Stimulated activated CD4-positive, alpha-beta T cell treated with anti-CD3 and anti-CD28 coated beads, Interleukin-12 subunit alpha, Interleukin-12 subunit beta, amount 100 ng/mL, for 24 hours (primary cell): Measurements from ENCODE around the gene GRIFIN.
A peak's percentile ranks its signal among the peaks of the same experiment; 100 is the strongest.

ENCODE experiments used
- DNase-seq, 2 experiments: peaks; one replicate each; pipeline ENCODE4 v3.0.0-alpha.2; 2020; ENCODE audit warnings: low read depth in 2 of 2

GRIFIN gene, protein sequence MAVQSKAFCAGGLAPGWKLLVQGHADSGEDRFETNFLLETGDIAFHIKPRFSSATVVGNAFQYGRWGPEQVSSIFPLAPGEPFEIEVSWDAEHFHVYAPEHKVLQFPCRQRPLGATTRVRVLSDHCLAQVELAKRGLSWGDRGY

DNA sequence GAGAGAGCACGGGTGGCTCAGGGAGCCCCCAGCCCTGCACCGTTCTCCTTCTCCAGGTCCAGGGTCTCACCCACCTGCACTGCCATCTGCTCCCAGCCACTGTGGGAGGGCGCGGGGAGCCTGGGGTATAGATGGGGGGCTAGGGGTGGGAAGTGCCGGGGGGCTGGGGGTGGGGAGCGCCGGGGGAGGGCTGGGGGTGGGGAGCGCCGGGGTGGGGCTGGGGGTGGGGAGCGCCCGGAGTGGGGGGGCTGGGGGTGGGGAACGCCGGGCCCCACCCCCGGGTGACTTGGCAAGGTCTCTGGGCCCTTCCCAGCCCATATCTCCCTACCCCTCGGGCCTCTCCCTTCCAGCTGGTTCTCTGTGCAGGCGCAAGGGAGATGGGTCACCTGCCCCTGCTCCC, at the start of gene GRIFIN:
Gene GRIFIN, minus strand, starts transcription at position 101 of the 400 bp plus-strand sequence. Its CDS starts 15 bp downstream, at position 86.
- no peak for DNase-seq

DNA sequence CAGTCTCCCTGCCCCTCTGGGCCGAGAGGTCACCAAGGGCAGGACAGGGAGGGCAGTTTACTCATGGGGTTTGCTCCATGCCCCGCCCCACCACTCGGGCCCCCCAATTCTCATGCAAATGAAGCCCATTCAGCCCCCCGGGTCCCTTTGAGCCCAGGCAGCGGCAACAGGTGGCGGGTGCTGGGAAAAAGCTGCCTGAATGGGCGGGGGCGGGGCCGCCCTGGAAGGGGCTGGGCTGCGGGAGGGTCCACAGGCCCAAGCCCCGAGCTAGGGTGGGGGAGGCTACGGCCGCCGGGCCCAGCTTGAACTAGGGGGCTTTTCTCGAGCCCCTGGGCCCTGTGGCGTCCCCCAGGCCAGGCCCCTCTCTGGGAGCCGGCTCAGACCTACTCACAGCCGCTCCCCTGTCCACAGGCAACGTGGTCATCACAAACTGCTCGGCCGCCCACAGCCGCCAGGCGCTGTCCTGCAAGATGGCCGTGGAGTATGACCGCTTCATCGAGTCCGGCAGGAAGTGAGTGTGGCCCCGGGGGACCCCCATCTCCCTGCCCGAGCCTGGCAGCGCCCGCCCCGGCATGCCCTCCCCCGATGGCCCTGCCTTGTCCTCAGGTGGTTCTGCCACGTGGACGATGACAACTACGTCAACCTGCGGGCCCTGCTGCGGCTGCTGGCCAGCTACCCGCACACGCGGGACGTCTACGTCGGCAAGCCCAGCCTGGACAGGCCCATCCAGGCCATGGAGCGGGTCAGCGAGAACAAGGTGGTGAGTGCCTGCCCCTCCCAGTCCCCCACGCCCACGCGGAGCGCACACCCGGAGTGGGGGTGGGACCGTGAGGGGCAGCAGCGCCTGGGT, 48.8 kb upstream of the GRIFIN start:
- DNase-seq, result no peak

DNA sequence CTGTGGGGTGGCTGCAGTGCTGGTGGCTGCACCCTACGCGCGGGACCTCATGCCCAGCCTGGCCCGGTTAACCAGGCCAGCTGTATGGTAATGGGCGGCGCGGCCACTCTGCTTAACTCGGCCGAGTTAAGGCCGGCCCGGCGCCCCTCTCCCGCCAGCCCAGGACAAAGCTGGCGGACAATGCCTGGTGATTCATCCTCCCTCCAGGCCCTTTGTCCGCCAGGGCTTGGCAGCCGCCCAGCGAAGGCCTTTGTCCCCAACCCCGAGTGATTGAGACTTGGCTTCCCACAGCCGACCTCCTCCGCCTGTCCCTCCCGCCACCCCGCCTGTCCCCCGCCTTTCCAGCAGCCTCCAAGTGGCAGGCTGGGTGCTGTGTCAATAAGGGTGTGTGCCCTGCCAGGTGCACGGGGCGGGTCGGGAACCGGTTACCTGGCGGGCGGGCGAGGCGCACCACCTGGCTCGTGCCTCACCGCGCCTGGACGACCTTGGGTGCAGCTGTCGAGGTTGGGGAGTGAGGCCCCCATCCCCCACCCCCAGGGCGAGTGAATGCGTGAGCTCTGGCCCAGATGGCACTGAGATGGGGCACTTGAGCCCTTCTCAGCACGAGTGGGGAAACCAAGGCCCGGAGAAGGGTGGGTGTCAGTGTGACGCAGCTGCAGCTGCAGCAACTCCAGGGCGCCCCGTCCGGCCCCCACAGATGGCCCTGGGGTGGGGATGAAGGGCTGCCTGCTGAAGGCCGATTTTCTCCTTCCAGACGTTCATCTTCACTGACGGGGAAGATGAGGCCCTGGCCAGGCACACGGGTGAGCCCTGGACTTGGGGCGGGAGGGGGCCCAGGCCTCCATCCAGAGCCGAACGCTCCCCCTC, 48.0 kb upstream of the GRIFIN start:
- no peak for DNase-seq

DNA sequence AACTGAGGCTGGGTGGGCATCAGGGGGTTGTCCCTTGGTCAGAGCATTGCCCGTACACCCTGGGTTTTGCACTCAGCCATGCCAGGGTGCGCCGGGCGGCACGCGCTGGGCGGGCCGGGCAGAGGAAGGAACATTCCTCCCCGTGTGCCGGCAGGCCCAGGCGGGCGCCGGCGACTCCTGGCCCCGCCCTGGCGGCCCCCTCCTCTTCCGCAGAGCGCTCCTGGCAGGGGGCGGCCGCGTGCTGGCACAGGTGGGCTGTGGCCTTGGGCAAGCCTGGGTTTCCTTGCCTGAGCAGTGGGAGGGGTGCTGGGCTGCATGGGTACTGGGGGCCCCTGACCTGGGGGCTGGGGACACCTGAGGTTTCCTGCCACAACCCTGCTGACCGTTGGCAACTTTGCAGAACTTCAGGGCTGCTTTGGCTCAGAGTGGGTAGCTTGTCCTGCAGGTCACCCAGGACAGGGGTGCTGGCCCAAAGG, 47.3 kb upstream of the GRIFIN start:
- no peak for DNase-seq

DNA sequence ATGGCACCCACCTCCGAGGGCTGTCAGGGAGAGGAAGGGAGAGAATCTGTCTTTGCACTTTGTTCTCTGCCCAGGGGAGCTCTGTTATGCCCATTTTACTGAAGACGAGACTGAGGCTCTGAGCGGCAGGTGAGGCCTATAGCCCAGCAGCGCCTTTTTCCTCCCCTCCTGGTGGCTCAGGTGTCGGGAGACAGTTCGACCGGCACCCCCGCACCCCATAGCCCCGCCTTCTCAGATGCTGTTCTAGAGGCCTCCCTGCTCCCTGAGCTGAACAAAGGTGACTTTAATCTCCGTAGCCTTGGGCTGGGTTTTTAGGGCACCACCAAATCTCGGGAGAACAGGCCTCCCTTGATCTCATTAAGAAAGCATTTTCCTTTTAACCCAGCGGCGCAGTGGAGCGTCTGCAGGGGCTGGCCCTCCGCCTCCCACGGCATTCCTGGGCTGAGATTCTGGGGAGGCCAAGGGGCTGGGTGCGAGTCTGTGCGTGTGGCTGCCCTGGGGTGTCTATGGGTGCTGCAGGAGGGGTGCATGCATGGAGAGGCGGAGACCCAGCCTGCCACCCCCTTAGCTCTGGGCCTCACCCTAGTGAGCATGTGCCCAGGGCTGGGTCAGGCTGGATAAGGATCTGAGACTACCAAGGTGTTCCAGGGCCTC, 46.7 kb upstream of the GRIFIN start:
- peak in 1 of 2 experiments; percentile 31 for DNase-seq

DNA sequence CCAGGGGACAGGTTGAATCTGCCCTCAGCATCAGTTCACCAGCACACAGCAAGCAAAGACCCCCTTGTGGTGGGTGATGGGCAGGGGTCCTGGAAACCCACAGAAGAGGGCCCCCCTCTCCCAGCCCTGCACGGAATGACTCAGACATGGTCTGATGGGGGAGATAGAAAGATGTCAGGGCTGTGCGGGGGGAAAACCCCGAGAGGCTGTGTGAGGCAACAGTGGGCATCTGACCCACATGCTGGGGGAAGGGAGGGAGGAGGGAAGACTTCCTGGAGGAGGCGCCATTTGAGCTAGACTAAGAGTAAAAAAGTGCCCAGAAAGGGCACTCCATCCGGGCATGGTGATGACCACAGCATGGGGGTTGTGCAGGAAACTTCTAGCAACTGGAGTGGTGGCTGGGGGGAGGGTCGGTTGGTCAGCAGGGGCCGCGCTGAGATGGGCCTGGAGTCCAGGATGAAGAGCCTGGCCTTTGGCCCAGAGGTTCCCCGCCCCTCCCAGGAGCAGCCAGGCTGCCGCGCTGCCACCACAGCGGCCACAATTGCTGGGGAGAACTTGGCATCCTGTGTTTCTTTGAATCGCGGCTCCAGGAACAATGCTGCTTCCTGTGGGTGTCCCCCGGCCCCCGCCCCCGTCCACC, 45.9 kb upstream of the GRIFIN start:
- DNase-seq, result peak; percentile 47 to 63

DNA sequence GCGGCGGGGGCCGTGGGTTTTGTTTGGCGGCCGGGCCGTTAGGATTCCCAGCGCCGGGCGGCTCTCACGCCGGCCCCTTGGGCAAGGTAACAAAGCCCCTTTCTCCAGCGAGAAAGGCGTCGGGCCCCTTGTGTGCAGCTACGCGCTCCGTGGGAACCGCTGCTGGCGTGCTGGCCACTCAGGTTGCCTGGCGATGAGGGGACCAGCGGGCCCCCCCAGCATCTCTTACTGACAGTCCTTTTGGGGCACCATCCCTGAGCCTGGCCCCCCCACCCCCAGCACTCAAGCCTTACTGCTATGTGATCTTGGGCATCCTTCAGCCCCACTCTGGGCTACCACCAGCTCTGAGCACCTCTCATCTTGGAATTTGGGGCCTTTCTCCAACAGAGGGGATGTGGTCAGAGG, 45.1 kb upstream of the GRIFIN start:
- DNase-seq, result no peak

DNA sequence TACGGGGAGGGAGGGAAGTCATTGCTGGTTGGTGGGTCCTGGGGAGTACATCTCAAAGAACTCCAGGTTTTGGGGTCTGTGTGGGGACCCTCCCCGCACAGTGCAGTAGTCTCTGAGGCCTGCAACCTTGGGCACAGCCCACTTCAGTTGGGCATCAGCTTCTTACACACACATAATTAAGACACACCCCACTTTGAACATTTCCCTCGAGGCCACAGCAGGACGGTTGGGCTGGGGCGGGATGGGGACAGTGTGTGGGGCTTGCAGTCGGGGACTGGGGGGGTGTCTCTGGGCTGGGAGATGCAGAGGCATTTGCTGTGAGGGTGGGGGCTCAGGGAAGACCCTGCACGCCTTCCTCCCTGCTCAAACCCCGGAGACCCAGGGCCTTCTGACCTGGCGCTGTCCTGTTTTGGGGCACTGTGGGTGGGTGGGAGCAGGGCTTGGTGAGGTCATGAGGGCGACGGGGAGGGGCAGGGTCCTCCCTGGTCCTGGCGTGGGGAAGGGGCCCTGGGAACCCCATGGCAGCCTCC, 44.6 kb upstream of the GRIFIN start:
- DNase-seq, result peak in 1 of 2 experiments; percentile 13

DNA sequence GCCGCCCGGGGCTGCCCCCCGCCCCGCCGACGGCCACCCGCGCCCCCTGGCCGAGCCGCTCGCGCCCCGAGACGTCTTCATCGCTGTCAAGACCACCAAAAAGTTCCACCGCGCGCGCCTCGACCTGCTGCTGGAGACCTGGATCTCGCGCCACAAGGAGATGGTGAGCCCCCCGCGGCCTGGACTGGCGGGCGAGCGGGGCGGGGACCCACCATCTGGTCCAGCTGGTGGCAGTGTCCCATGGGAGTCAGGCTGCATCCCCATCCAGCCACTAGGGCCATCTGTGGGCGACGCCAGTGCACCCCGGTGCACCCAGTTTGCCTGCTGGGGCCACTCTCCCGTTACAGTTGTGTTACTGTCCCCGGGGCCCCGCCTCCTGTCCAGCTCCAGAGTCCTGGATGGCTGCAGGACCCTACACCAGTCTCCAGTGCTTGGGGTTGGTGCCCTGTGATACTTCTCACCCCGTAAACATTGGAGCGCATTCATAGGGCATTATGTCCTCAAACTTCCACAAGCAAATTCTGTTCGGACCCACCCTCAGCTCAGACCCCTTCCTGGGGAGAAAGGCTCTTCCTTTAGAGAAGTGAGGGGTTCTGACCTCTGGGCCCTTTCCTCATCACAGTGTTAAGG, 44.0 kb upstream of the GRIFIN start:
- DNase-seq, result peak in 1 of 2 experiments; percentile 26

DNA sequence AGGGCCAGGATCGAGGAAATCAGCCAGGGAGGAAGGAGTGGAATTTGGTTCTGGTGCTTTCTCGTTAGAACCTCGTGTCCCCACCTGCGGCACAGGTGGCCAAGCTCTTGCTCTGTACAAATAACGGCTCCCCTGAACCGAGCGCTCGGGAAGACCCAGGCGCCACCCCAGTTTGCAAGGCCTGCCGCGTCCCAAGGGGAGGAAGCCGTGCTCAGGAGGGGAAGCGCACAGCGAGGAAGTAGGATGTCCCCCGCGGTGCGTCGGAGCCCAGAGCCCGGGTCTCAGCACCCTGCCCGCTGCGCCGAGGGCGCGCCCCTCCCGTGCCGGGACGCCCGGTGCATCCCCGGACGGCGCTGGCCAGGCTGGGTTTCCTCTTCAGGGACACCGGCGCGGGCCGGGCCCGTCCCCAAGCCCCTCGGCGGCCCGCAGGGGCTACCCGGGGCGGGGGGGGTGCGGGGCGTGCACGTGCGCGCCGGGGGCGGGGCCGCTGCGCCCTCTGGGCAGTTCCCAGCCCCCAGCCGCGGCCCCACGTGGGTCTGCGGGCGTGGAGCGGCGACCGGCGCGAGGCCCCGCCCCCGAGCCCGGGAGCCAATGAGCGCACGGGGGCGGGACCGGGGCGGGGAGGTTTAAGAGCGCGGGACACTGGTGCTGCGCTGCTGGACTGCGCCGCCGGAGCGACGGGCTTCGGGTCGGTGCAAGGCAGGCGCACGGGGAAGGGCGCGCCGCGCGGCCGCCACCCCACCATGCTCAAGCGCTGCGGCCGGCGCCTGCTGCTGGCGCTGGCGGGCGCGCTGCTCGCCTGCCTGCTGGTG, 43.1 kb upstream of the GRIFIN start, which contains the start of gene LFNG:
Gene LFNG, plus strand, starts transcription at position 656 of the 812 bp plus-strand sequence. Its CDS starts 88 bp downstream, at position 744.
- peak; percentile 66 to 79 for DNase-seq

DNA sequence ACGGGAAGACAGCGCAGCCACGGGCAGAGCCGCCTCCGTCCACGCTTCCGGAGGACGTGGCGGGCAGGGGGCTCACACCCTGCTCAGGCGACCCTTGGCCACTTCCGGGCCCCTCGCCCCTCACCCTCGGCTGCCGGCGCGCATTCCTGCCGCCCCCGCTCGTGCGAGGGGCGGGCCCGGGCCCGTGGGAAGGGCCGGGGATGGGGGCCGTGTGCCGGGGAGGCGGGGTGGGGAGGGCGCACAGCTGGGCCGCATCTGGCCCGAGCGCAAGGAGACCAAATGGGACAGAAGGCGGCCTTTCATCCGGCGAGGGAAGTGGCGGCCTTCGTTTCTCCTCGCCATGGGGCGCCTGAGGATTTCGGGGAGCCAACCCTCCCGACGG, 42.5 kb upstream of the GRIFIN start:
- no peak for DNase-seq

DNA sequence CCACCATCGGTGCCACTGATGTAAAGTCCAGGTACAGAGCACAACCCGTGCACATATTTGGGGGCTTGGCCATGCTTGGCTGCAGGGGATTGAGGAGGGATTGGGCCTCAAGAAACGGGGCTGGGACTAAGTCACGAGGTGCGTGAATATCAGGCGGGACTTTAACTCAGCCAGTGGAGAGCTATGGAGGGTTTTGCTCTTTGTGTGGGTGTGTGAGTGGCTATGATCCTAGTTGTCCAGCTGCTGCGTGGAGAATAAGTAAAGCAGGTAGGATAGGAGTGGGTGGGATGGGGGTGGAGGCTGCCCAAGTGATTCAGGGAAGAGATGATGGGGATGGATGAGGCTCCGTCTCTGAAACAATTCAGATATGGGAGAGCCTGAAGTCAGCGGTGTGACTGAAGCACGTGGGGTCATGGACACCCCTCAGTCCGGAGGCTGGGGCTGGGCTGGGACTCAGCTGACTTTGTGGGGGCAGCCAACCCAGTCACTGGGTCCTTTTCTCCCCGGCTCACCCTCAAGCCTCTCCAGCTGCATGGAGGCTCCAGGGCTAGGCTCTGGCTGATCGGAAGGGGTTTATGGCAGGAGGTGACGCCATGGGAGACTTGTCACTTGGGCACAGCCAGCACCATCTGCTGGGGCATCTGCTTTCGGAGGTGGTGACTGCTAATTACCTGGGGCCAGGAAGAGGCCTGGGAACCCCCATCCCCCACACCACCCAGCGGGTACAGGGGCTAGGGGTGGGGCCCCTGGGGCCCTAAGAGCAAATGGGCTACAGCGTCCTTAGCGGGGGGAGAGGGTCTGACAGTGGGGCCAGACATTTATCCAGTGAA, 41.7 kb upstream of the GRIFIN start:
- no peak for DNase-seq

DNA sequence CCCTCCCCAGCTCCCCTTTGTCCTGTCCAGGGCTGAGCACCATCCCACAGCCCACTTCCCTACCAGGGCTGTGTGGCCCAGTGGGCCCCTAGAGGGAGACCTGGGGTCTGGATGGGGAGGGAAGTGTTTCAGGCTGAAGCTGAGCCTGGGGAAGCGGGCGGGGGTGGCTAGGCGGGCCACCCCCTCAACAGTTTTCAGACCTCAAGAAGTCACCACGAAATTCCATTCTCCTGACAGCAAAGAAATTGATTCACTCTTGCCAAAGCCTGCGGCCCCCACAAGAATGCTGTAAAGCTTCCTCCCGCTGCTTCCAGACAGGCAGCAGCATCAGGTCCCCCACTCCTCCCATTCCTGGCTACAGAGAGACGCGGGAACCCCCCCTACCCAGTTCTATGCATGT, 40.8 kb upstream of the GRIFIN start:
- no peak for DNase-seq

DNA sequence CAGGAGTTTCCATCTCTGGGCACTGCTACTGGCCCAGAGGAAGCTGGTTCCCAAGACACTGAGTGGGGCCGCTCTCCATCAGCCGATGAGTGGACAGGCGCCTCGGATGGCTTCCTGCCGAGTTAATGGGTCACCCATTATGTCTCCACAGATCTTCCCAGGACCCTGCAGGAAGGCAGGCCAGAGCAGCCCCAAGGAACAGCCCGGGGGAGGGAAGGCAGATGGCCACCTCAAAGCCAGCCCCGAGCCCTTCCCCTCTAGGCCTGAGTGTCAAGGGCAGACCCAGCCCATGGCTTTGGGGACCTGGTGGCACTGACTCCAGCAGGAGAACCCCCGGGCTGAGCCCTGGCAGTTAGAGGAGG, 40.0 kb upstream of the GRIFIN start:
- DNase-seq, result no peak

DNA sequence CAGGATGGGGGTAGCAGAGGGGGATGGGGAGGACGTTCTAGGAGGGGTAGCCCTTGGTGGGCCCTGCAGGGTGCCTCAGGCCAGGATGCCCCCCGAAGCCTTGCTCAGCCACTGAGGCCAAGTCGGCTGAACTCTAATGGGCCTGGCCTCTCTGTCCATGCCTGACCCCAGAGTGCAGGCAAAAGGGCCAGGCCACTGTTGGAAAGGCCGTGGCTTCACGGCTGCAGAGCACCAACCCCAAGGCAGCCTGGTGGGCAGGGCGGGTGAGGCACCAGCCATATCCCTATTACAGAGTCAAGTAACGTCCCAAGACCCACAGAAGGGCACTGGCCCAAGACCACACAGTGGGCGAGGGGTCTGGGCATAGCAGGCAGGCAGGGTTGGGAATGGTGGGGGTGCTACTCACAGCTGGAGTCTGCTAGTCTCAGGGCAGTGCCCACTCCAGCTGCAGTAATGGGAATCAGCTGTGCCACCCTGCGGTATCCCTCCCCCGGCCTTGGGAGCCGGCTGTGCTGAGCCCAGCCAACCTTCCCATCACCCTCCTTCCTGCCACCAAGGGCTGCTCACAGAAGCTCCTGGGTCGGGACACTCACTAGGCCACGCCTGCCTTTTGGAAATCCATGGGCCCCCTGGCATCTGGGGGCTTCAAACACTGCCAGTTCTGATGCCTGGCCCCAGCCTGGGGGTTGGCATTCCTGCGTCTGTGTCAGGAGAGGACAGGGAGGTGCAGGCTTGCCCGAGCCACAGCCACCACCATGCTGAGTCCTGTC, 39.4 kb upstream of the GRIFIN start:
- DNase-seq, result no peak

DNA sequence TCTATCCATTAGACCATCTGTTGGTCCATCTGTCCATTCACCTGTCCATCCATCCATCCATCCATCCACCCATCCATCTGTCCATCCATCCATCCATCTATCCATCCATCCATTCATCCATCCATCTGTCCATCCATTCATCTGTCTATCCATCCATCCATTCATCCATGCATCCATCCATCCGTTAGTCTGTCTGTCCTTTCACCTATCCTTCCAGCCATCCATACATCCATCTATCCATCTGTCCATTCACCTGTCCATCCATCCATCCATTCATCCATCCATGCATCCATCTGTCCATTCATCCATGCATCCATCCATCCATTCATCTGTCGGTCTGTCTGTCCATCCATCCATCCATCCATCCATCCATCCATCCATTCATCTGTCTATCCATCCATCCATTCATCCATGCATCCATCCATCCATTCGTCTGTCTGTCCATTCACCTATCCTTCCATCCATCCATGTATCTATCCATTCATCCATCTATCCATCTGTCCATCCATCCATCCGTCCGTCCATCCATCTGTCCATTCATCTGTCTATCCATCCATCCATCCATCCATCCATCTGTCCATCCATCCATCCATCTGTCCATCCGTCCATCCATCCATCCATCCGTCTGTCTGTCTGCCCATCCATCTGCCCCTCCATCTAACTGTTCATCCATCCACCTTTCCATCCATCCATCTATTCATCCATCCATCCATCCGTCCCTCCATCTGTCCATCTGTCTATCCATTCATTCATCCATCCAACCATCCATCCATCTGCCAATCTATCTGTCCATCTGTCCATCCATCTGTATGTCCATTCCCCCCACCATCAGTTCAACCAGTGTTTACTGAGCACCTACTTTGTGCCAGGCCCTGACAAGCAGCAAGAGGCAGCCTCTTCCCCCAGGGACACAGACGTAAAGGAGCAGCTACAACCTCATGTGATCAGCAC, 38.5 kb upstream of the GRIFIN start:
- no peak for DNase-seq

DNA sequence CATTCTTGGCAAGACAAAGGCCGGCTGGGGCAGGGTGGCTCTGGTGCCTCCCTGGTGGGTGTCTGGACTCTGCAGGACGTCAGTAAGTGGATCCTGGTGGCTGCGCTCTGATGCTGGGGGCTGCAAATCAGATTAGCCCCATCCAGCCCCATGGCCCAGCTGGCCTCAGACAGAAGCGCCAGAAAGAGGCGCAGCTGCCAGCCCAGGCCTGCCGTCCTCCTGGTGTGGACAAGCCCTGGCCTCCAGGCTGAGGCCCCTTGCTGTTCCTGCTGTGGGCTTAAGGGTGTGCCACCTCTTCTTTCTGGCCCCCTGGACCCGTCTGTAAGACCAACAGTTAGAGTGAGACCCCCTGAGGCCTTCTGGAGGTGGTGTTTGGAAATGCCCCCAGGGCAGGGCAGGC, 37.5 kb upstream of the GRIFIN start:
- no peak for DNase-seq
